ENCODE results near the gene SPARC. TPM values are rescaled to one million over a fixed set of nuclear protein-coding genes. Genes with fewer than 3 reads are reported as not detected.

Gene SPARC
- total RNA-seq, 1 experiment from 2014 or later: 320 TPM

GRCh38 chr5:151627650-151628049 is 59.1 kb downstream of the SPARC start:
- Histone ChIP-seq H3K4ac (ENCODE audit: low read depth, low read length) (no peak overlapping the region), H3K56ac (ENCODE audit: insufficient read length, low read depth, low read length) (no peak overlapping the region), H3K9me3 (ENCODE audit: control insufficient read depth, low read depth, low read length) (no peaks in the 10 kb centered on the region), H3K4me1 (ENCODE audit: insufficient read depth, low read length) (no peaks in the 10 kb centered on the region), H4K20me1 (ENCODE audit: control insufficient read depth, insufficient read depth, insufficient read length) (no peaks in the 10 kb centered on the region), H3K4me2 (ENCODE audit: insufficient read depth, insufficient read length, low read length) (no peak overlapping the region), H3K27ac (ENCODE audit: insufficient read length, low read depth, low read length) (no peak overlapping the region), H3K27me3 (ENCODE audit: insufficient read depth, low read length) (no peaks in the 10 kb centered on the region), H3K79me1 (ENCODE audit: insufficient read depth, low read depth, low read length, poor library complexity, severe bottlenecking) (no peaks in the 10 kb centered on the region), H3K79me2 (ENCODE audit: insufficient read depth, low read length) (no peaks in the 10 kb centered on the region), H2BK120ac (ENCODE audit: low read depth, low read length, poor library complexity, severe bottlenecking) (no peak overlapping the region), H2AK5ac (ENCODE audit: insufficient read length, low read length) (no peak overlapping the region), H3K18ac (ENCODE audit: insufficient read length, low read depth, low read length) (no peak overlapping the region), H3K23ac (ENCODE audit: insufficient read length, low read depth, low read length) (no peak overlapping the region), H2BK12ac (ENCODE audit: insufficient read length, low read depth, low read length) (no peak overlapping the region), H4K91ac (ENCODE audit: insufficient read length, low read depth, low read length) (no peak overlapping the region), H2BK5ac (ENCODE audit: insufficient read length, low read length) (no peak overlapping the region), H3K23me2 (ENCODE audit: insufficient read length, low read depth, low read length, poor library complexity, severe bottlenecking) (no peaks in the 10 kb centered on the region), H3K9ac (ENCODE audit: extremely low read depth, insufficient read length, low read length) (no peak overlapping the region), H3T11ph (ENCODE audit: low read length) (no peak overlapping the region), H2AFZ (ENCODE audit: low read length) (no peak overlapping the region), H4K5ac (ENCODE audit: insufficient read length, low read depth, low read length) (no peak overlapping the region), H3K14ac (ENCODE audit: insufficient read depth, low read length) (no peak overlapping the region), H4K8ac (replicated peaks; ENCODE audit: insufficient read length, low read depth, low read length) (no peak overlapping the region), H2BK20ac (ENCODE audit: low read depth, low read length, poor library complexity, severe bottlenecking) (no peak overlapping the region), H2BK15ac (ENCODE audit: low read depth, low read length) (no peak overlapping the region)
- Mint-ChIP-seq H3K4me3 (no peak overlapping the region), H3K9me3 (no peaks in the 10 kb centered on the region), H3K27me3 (ENCODE audit: low read depth) (peaks cover 6% of the 10 kb centered on the region), H3K36me3 (ENCODE audit: insufficient read depth in 1 of 3, low read depth in 3 of 3) (no peaks in the 10 kb centered on the region), H3K4me1 (peaks cover 10 to 15% of the 10 kb centered on the region in 2 experiments), H3K27ac (no peak overlapping the region)
- no CpG with 5 or more reads among the region's 6 CpGs for WGBS (ENCODE audit: extremely low coverage, insufficient read length, low lambda C conversion rate)
- DNase-seq: no peak
- no peak for TF ChIP-seq CTCF (conservative IDR thresholded peaks at IDR 0.05)

Data from H9 (cell line).